Limb (tissue), 2 donors: Measurements from ENCODE around the gene SF3B3.

Experiments used
- DNase-seq, 2 donors: peaks; one replicate each; pipeline ENCODE4 v3.0.0-alpha.2; 2016; ENCODE audit errors: extremely low spot score in 2 of 2

SF3B3 gene

DNA sequence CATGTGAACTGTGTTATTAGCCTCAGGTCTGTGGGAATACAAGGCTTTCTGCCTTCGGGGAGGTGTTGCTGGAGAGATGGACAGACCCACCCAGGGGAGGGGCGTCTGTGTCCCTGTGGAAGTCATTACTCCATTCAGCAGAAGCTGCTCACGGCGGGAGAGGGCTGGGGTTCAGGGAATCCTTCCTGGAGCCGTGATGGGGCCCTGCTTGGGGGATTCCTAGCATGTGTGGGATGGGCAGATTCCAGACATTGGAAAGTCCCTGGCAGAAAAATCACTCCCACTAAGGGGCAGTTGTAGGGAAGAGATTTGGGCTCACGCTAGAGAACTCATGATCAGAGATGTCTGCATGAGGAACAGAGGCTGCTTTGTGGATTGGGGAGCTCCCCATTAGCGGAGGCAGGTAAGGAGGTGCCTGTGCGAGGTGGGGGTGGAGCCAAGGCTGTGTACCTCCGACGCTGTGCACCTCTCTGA lies 66.4 kb downstream of the SF3B3 start:
- DNase-seq = peak; percentile 72 to 80

DNA sequence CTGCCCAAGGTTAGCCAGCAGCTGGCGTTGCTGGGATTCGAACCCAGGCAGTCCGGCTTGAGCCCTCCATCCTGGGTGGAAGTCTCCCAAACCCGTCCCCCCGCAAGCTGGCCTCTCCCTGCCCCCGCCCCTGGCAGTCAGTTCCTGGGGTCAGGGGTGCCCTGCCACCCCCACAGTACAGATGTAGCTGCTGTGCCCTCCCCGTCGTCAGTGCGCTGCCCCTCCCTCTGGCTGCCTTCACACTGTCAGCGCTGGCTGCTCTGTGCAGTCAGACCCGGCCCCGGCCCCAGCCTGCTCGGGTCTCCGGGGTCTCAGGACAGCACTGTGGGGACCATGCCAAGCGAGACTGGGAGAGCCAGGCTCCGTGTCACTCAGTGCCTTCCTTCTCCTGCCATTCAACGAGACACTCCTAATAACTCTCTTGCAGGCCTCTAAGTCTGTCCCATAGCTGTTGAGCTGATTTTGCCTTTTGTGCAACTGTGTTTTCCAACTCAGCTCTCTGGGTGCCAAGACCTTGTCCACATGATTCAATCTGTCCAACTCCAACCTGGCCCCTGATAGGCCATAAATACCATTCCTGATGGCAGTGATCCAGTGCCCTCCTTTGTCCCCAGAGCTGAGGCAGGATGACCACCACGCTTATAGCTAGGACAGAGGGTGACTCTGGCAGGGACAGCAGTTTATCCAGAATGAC lies 67.3 kb downstream of the SF3B3 start:
- DNase-seq = no peak

DNA sequence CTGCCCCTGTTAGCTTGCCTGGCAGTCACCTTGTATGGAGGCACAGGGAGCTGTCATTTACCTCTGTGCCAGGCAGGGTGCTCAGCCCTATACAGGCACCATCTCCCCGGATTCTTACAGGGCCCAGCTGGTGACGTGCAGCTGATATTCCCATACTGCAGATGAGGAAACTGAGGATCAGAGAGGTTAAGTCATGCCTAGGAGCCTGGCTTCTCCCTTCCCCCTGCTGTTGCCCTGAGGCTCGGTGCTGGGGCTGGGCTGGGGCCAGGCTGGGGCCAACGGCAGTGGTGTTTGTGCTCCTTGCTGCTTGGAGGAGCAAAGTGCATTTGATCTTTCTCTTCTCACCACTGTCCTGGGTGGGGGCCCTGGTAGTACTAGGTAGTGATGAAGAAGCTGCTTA lies 68.0 kb downstream of the SF3B3 start:
- no peak for DNase-seq

DNA sequence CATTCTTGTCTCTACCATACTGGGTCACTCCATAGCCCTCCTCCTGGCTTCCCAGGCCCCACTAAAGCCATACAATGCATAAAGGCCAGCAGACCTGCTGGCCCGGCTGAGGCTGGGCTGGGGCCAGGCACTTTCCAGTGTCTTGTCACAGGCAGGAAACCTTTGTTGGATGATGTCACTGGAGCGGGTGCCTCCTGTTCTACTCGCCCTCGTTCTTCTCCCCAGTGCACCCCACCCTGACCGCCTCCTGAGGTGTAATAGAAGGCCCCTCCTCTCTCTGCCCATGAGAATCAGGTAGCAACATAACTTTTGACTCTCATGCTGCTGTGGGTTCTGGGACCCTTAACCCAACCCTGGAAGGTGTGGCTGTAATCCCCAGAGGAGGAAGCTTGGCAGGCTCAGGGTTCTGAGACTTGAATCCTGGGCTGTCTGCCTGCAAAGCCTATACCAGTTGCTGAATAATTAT lies 68.5 kb downstream of the SF3B3 start:
- DNase-seq = no peak

DNA sequence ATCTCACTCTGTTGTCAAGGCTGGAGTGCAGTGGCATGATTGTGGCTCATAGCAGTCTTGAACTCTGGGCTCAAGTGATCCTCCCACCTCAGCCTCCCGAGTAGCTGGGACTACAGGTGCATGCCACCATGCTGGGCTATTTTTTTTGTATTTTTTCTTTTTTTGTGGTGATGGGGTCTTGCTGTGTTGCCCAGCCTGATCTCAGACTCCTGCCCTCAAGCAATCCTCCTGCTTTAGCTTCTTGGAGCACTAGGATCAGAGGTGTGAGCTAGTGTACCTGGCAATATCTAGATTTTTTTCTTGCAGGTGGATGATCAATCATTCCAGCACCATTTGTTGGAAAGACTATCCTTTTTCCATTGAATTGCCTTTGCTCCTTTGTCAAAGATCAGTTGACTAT lies 69.9 kb downstream of the SF3B3 start:
- DNase-seq = no peak

DNA sequence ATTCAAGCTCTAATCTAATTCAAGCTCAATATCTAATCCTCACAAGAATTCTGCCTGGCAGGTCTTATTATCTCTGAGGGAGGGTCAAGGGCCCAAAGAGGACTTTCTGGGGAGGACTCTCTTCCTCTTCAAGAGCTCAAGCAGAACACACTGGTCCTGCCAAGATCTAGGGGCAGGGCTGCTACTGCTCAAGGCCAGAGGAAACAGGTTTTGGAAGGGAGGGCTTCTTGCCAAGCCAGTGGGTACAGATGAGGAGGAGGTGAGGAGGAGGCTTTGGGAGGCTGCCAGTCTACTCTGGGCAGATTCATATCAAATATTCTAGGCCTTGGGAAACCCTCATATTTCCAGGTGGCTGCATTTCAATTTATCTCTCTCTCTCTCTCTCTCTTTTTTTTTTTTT lies 71.0 kb downstream of the SF3B3 start:
- no peak for DNase-seq

DNA sequence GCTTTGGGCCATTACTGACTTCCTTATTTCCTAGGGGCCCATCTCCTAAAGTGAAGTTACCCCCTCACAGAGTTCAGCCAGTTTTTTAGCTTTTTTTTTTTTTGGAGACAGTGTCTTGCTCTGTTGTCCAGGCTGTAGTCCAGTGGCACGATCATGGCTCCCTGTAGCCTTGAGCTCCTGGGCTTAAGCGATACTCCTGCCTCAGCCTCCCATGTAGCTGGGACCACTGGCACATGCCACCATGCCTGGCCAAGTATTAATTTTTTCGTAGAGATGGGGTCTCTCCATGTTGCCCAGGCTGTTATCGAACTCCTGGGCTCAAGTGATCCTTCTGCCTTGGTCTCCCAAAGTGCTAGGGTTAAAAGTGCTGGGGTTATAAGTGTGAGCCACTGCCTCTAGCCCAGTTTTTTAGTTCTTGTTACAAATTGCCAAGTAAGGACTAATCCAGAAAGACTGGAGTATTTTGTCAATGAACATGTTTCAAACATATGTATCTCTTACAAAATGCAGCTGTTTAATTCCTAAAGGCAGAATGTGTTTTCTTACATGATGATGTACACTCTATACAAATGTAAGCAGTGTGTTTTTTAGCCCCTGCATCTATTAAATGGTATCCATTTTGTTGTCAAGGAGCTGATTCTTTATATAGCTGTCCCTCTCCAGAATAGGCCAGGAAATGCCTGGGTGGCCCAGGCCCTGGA lies 73.7 kb downstream of the SF3B3 start:
- peak in 1 of 2 donors; percentile 30 for DNase-seq

DNA sequence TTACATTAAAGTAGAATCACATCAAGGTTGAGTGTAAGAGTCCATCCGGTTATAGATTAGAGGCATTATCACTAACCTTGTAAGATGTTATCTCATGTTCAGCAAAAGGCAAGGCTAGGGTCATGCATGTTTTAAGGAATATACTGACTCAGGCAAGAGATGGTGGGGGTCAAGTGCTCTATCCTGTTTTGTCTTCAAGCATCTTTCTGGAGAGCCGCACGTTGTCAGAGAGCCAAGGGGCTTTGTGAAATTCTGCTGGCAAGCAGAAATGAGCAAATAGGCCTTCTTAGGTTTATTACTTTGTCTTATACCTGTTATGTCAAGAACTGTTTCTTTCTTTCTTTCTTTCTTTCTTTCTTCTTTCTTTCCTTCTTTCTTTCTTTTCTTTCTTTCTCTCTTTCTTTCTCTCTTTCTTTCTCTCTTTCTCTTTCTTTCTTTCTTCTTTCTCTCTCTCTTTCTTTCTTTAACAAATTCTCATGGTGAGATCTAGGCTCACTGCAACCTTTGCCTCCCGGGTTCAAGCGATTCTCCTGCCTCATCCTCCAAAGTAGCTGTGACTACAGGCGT lies 75.4 kb downstream of the SF3B3 start:
- DNase-seq = no peak

DNA sequence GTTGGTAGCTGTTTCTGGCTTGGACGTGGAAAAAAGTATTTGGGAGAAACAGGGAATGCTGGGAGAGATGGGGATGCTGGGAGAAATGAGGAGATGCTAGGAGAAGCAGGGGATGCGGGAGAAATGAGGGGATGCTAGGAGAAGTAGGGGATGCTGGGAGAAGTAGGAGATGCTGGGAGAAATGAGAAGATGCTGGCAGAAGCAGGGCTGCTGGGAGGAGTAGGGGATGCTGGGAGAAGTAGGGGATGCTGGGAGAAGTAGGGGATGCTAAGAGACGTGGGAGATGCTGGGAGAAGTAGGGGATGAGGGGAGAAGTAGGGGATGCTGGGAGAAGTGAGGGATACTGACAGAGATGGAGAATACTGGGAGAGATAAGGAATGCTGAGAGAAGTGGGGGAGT lies 77.1 kb downstream of the SF3B3 start:
- DNase-seq = no peak

DNA sequence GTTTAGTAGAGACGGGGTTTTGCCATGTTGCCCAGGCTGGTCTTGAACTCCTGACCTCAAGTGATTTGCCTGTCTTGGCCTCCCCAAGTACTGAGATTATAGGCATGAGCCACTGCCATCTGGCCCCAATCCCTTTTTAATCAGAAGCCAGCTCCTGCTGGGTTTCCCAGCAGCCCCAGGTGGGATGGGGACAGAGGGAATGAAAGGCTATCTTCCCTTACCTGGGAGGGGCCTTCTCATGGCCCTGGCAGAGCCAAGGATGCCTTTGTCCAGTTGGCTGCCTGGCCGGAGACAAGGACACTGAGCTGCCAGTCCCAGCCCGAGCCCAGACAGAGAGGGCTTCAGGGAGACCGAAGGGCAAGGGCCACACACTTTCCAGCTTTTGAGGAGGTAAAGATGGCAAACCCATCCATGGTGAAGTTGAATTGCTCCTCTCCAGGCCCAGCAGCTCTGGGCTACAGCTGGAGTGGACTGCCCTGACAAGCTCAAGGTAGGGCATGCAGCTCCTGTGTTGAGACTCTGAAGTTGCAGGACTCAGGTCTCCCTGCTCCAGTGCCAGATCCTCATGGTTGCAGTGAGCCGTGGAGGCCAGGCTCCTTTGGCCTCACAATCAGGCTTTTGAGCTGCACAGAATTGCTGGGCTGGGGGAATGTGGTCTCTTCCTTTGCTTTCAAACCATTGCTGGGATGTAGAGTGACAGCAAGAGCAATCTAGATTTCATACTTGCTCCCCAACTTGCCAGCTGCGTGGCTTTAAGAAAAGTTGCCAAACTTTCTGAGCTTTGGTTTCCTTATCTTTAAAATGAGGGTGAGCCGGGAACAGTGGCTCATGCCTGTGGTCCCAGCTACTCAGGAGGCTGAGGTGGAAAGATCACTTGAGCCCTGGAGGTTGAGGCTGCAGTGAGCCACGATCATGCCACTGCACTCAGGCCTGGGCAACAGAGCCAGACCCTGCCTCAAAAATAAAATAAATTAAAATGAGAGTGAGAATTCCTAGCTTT lies 78.3 kb downstream of the SF3B3 start:
- no peak for DNase-seq

DNA sequence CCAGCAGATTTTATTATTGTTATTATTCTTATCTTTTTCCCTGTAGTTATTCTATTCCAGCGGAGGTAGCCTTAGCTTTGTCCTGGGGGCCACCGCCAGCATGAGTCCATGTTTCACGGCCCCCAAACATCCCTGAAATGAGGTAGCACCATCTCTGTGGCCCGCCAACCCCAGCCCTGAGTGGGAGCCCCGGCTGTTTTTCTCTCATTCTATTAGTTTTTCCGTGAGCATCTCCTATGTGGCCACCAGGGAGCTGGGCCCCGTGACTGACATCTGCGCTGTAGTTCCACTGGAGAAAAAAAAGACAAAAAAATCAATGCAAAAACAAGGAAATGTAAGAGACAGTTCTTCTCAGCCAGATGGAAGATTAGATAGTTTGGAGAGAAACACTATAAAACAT lies 79.2 kb downstream of the SF3B3 start:
- DNase-seq = no peak

DNA sequence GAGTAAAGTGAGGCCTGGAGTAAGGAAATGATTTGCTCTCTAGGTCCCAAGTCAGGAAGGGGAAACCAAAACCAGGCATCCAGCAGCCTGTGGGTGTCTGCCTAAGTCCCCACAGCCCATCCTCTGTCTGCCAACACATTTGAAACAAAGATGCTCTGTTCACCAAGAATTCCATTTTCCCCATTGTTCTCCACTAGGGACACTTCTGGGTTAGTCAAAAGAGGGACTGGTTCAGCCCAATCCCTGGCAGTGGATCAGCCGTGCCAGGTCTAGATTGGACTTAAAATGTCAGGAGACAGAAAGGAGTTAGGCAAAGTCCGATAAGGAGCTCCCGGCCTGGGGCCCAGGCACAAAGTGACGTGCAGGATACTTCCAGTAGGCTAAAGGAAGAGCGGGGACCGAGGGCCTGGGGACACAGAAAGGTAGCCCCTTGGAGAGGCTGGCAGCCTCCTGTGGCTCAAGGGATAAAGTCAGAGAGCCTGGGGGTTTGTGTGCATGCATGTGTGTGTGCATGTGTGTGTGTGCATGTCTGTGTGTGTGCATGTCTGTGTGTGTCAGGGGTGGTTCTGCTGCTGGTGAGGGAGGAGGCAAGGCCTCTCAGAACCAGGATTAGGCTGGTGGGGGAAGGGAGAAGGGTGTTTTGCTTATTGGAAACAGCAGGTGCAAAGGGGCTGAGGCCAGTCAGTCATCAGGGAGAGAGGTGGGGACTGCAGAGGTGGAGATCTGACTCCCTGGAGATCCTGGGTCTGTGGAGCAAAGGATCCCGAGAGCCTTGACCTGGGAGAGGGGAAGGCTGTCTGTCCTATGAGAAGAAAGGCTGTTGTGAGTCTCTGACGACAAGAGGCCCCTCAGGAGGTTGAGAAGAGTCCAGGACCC lies 81.0 kb downstream of the SF3B3 start:
- DNase-seq = no peak

DNA sequence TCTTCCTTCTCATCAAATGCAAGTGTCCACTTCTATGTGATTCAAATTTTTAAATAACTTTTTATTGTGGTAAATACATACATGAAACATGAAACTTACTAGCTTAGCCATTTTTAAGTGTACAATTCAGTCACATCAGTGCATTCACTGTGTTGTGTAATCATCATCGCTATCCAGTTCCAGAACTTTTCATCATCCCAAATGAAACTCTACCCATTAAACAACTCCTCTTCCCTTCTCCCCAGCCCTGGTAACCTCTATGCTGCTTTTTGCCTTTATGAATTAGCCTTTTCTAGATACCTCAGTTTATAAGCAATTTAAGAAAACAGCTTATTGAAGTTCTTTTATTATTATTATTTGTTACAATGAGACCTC lies 81.7 kb downstream of the SF3B3 start:
- DNase-seq = no peak

DNA sequence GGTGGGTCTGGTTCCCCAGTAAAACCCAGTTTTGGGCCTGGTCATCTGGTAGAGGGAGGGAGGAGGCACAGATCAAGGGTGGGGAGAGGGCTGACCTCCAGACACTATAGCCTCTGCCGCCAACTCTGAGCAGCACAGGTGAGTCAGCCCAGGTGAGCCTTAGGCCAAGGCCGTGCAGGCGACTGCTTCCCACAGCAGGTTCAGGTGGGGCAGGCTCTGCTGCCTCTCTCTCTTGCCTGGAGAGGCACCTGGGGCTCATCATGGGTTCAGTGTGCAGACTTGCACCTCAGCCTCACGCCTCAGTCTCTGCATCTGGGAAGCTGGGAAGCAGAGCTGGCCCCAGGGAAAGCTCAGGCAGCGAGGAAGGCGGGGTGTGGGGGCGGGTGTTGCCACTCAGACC lies 84.9 kb downstream of the SF3B3 start:
- no peak for DNase-seq

DNA sequence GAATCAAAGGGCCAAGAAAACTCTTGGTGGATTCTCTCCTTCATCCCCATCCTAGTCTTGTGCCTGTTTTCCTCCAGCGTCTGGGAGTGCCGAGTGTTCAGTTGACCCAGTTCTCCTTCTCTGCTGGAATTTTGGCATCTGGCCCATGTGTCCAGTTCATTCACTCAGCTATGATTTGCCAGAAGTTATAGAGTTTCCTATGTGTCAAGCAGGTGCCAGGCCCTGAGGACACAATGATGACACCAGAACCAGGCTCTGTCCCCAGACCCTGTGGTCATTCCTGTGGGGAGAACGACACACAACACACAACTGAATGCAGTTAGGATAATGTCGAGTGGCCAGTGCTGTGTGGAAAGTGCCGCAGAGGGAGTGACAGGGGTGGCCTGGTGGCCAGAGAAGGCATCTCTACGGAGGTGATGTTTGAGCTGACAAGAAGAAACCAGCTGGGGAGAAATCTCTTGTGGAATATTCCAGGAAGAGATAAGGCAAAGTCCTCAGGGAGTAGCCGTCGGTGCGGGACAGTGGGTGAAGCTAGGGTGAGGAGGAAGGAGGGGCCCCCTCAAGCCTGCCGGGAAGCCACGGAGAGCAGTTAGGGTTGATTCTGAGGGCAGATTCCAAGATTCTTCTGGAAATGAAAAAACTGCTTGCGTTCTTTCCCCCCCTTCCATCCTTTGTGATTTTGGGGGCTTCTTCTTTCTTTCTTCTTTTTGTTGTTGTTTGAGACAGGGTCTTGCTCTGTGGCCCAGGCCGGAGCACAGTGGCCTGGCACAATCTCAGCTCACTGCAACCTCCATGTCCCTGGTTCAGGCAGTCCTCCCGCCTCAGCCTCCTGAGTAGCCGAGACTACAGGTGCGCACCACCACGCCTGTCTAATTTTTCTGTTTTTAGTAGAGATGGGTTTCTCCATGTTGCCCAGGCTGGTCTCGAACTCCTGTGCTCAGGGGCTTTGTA lies 86.9 kb downstream of the SF3B3 start:
- no peak for DNase-seq

DNA sequence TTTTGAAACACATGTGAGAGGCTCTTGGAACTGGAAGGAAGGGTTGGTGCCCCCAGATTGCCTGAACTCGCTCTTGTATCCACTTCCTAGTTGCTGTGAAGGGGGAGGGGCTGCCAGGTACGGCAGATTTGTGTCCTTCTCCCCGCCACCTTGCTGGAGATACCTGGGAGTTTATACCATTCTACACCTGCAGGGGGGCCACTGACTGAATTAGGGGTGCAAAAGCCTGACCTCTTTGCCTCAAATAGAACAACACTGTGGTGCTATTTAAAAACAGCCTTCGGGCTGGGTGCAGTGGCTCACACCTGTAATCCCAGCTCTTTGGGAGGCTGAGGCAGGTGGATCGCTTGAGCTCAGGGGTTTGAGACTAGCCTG lies 87.6 kb downstream of the SF3B3 start:
- no peak for DNase-seq

DNA sequence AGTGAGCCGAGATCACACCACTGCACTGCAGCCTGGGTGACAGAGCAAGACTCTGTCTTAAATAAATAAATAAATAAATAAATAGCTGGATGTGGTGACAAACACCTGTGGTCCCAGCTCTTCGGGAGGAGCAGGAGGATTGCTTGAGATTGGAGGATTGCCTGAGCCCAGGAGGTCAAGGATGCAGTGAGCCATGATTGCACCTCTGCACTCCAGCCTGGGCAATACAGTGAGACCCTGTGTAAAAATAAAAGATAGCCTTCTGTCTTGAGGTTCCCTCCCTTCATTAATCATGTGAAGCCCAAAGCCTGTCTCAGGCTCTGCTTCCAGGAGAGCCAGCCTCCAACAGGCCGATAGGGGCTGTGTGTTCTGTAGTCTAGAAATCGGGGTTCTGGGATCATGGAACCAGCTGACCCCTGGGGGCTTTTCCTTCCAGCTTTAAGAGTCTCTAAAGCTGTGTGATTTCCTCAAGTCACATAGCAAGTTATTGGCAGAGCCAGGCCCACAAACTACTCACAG lies 88.2 kb downstream of the SF3B3 start:
- no peak for DNase-seq

DNA sequence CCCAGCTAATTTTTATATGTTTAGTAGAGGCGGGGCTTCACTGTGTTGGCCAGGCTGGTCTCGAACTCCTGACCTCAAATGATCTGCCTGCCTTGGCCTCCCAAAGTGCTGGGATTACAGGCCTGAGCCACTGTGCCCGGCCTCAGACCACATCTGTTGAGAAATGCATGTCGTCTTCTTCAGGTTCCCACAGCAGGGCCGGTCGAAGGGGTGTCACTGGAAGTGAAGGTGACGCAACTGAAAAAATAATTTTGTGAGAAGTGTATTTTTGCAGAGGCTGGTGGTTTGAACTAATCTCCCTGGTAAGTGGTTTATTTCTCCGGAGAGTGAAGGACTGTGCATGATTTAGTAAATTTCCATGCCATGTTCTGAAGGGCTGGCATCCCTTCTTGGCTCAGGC lies 89.3 kb downstream of the SF3B3 start:
- DNase-seq = no peak

DNA sequence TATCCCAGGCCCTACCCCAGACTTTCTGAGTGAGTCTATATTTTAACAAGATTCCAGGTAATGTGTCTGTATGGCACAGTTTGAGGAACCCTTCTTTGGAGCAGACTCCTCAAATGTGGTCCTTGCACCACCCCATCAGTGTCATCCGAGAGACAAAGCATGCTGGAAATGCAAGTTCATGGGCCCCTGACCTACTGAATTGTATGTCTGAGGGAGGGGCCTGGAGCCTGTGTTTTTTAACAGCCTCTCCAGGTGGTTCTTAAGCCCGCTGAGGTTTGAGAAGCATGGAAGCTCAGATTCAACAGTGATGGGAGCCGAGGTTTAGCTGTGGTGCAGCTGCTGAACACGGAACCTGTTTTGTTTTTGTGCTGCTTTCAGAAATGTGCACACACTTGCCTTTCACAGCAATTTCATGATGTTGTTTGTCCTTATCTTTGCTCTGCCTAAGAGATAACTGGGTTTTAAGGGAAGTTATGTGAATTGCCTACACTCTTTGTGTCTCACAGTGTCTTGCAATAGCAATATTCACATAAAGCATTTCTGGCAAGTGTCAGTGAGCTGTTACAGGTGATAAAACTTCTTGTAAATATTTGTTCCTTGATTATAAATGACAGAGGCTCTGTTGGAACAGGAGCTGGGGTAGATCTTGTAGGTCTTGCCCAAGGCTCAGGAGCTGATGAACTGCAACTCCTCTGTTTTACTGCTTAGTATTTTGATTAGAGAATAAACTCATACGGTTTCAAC lies 90.8 kb downstream of the SF3B3 start:
- DNase-seq = no peak
